Thoracic aorta (tissue), 2 donors: ENCODE measurements around the gene SEPTIN1. TPM values are rescaled to one million over a fixed set of nuclear protein-coding genes. Genes with fewer than 3 reads are reported as not detected.
A peak's percentile ranks its signal among the peaks of the same experiment; 100 is the strongest.

ENCODE experiments used
- ATAC-seq: fragments of 150-250 bp; one replicate; pipeline ENCODE4 v1.8.0; 2017; ENCODE audit warnings: low read depth; ENCODE audit not compliant: insufficient number of reproducible peaks, low FRiP score
- DNase-seq: peaks from one replicate; pipeline ENCODE4 v3.0.0-alpha.2; 2020; ENCODE audit warnings: low spot score
- H3K27ac ChIP-seq, 2 donors: fragments of 200-600 bp; sonication (generic); 1 replicate in 1 of 2; 2 replicates in 1 of 2; pipeline ENCODE4 v1.5.1; 2016; ENCODE audit warnings: mild to moderate bottlenecking in 2 of 2, moderate library complexity in 2 of 2
- H3K27me3 ChIP-seq: fragments of 200-600 bp; sonication (generic); replicated peaks from 2 replicates; pipeline ENCODE4 v1.6.0; 2016; ENCODE audit warnings: mild to moderate bottlenecking; ENCODE audit not compliant: insufficient read depth
- H3K36me3 ChIP-seq: fragments of 200-600 bp; sonication (generic); one replicate; pipeline ENCODE4 v1.5.1; 2016
- H3K4me1 ChIP-seq, 2 donors: fragments of 200-600 bp; sonication (generic); 1 replicate in 1 of 2; 2 replicates in 1 of 2; pipeline versions ENCODE4 v1.5.1 to v1.6.0; 2016; ENCODE audit warnings: low read depth in 2 of 2, mild to moderate bottlenecking in 1 of 2; ENCODE audit not compliant: control insufficient read depth in 1 of 2
- H3K4me3 ChIP-seq: fragments of 200-600 bp; sonication (generic); 2 replicates; pipeline ENCODE4 v1.5.1; 2016; ENCODE audit warnings: mild to moderate bottlenecking
- H3K9me3 ChIP-seq: fragments of 200-600 bp; sonication (generic); 2 replicates; pipeline ENCODE4 v1.5.1; 2016
- total RNA-seq, 2 donors: library from RNA; depleted of rRNA; stranded (reverse); fragments of >200 nt; gene quantifications; one replicate each; pipeline versions ENCODE4 v1.1.0 to v1.2.3, GENCODE V29; 2016
- TF ChIP-seq, protein P1 (sequence below): fragments of 200-600 bp; sonication (generic); IDR thresholded peaks from one replicate; pipeline ENCODE4 v1.5.1; 2019; ENCODE audit warnings: antibody characterized with exemption

Gene SEPTIN1
- total RNA-seq, 2 donors from 2014 or later, result 3.0 to 4.2 TPM

DNA sequence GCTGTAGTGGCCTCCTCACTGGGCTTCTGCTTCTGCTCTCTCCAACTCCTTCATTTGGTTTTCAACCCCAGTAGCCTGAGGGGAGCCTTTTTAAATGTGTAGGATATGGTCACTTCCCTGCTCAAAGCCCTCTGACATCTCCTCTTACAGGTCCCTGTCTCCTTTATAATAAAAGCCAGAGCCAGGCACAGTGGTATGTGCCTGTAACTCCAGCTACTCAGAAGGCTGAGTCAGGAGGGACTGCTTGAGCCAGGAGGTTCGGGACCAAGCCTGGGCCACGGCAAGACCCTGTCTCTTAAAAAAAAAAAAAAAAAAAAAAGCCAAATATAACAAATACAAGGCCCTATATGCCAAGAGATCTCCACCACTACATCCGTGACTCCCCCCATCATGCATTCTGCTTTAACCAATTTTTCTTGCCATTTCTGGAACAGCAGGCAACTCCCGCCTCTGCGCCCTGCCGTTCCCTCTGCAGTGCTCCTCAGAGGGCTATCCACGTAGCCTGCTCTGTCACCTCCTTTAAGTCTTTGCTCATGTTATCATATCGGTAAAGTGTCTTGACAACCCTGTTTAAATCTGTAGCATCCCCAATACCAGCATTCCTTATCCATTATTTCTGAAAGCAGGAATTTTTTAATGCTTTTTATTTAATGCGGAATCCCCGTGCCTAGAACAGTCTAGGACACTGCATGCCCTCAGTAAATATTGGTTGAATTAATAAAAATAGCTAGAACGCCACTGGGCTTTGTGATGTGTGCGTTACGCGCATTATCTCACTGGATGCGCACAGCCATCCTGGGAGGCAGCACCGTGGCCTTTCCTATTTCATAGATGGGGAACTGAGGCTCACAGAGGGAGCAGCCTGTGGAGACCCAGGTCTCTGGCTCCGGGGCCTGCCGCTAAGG, 34.5 kb upstream of the SEPTIN1 start:
- H3K27ac ChIP-seq, result peak overlapping the region; percentile 34 to 49
- TF ChIP-seq, protein P1, sequence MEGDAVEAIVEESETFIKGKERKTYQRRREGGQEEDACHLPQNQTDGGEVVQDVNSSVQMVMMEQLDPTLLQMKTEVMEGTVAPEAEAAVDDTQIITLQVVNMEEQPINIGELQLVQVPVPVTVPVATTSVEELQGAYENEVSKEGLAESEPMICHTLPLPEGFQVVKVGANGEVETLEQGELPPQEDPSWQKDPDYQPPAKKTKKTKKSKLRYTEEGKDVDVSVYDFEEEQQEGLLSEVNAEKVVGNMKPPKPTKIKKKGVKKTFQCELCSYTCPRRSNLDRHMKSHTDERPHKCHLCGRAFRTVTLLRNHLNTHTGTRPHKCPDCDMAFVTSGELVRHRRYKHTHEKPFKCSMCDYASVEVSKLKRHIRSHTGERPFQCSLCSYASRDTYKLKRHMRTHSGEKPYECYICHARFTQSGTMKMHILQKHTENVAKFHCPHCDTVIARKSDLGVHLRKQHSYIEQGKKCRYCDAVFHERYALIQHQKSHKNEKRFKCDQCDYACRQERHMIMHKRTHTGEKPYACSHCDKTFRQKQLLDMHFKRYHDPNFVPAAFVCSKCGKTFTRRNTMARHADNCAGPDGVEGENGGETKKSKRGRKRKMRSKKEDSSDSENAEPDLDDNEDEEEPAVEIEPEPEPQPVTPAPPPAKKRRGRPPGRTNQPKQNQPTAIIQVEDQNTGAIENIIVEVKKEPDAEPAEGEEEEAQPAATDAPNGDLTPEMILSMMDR, result no peak
- H3K36me3 ChIP-seq, result peaks cover 5% of the 10 kb centered on the region
- DNase-seq (no peak), ATAC-seq (no peak)
- H3K4me1 ChIP-seq, result peaks cover 4 to 14% of the 10 kb centered on the region in 2 donors
- no peaks in the 10 kb centered on the region for H3K27me3 ChIP-seq
- no peaks in the 10 kb centered on the region for H3K9me3 ChIP-seq
- H3K4me3 ChIP-seq, result peak overlapping the region; percentile 68

DNA sequence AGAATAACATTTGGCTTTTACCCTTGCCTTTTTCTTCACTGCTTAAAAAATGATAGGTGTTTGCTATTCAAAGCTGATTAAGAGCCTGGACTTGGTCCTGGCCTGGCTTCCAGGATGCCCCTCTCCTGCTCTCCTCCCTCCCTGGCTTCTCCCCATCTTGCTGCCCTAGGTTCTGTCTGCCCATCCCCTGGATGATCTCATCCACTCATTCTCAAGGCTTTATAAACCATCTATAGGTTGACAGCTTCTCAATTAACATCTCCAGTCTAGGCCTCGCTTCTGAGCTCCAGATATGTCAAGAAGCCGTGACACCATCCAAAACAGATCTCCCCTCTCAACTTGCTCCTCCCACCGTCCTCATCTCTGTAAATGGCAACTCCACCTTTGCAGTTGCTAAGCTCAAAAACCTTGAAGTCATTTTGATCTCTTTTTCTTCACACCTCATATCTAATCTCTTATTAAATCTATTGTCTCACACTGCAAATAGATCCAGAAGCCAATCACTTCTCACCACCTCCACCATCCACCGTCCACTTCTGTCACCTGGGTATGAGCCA, 33.8 kb upstream of the SEPTIN1 start:
- peaks cover 9% of the 10 kb centered on the region for H3K36me3 ChIP-seq
- no peaks in the 10 kb centered on the region for H3K27me3 ChIP-seq
- no peak for DNase-seq
- H3K27ac ChIP-seq, result no peak overlapping the region
- no peaks in the 10 kb centered on the region for H3K9me3 ChIP-seq
- H3K4me3 ChIP-seq, result no peak overlapping the region
- ATAC-seq, result no peak
- H3K4me1 ChIP-seq, result peaks cover 4 to 14% of the 10 kb centered on the region in 2 donors
- TF ChIP-seq, protein P1, result no peak

DNA sequence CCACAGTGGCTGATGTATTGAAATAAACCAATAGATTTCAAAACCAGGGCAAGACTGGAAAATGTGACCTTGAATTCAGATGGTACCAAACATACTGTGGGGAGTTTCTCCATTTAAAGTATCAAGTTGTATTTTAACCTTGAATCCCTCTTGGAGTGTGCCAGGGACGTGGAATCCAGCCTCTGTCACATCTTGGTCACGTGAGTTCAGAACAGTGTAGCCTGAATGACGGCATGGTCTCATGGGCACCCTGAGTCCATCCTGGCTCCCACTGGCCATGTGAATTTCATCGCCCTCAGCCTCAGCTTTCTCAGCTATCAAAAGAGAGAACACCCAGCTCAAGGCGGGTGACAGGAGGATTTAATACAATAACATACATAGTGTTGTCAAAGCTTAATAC, 31.8 kb upstream of the SEPTIN1 start:
- Histone ChIP-seq H3K27me3 (no peaks in the 10 kb centered on the region), H3K36me3 (peaks cover 9% of the 10 kb centered on the region), H3K27ac (no peak overlapping the region), H3K4me3 (no peak overlapping the region), H3K4me1 (peaks cover 9 to 23% of the 10 kb centered on the region in 2 donors), H3K9me3 (no peaks in the 10 kb centered on the region)
- TF ChIP-seq, protein P1, result no peak
- DNase-seq (no peak), ATAC-seq (no peak)

DNA sequence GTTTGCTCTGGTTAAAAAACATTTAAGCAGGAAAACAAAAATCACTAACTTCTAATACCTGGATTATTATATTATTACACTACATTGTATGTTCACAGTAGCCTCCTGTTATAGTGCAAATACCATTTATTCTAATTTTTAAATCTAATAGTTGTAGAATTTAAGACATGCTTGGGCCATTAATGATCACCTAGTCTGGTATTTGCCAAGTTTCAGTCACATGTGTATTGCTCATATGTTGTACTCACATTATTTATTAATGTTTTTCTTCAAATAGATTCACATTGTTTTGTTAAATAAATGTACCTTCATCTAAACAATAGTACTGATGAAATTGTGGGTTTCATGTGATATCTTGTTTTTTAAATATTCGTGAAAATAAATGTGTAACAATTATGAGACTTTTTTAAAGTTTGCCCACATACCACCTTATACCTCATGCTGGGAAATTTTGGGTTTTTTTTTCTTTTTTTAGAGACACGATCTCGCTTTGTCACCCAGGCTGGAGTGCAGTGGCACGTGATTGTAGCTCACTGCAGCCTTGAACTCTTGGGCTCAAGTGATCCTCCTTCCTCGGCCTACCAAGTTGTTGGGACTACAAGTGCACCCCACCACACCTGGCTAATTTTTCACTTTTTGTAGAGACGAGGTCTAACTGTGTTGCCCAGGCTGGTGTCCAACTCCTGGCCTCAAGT, 30.9 kb upstream of the SEPTIN1 start:
- no peaks in the 10 kb centered on the region for H3K27me3 ChIP-seq
- peaks cover 15 to 30% of the 10 kb centered on the region in 2 donors for H3K4me1 ChIP-seq
- H3K9me3 ChIP-seq, result no peaks in the 10 kb centered on the region
- DNase-seq (no peak), ATAC-seq (no peak)
- TF ChIP-seq, protein P1, result no peak
- no peak overlapping the region for H3K27ac ChIP-seq
- H3K4me3 ChIP-seq, result no peak overlapping the region
- peaks cover 9% of the 10 kb centered on the region for H3K36me3 ChIP-seq
